ENCODE results near the gene PCBP3.

GRCh38 chr21:45863267-45863666 lies 219.7 kb downstream of the PCBP3 start:
- no peak for TF ChIP-seq CTCF (IDR thresholded peaks at IDR 0.05; ENCODE audit: insufficient read depth, low read length, poor library complexity, severe bottlenecking)
- no peak for TF ChIP-seq EZH2phosphoT487 (conservative IDR thresholded peaks at IDR 0.05; ENCODE audit: low read length)

All from SU-DHL-6 (cell line).